ENCODE measurements around the gene CLTCL1.

- TF ChIP-seq CTCF (IDR thresholded peaks at IDR 0.05) (no peak), POLR2A (IDR thresholded peaks at IDR 0.05) (no peak), EP300 (IDR thresholded peaks at IDR 0.05; ENCODE audit: low read depth) (no peak)
Measured at GRCh38 chr22:19317865-19318264, 26.3 kb upstream of the CLTCL1 start.
